Measurements from ENCODE around the gene SCYGR3. TPM values are rescaled to one million over a fixed set of nuclear protein-coding genes. Genes with fewer than 3 reads are reported as not detected.

SCYGR3 gene
- total RNA-seq, 1 experiment from 2014 or later = not detected

Other genes with a start within 250 kb of the SCYGR3 start
- gene TM4SF20, start 235.5 kb downstream of the SCYGR3 start, total RNA-seq (2014; rRNA removed) = not detected in 2 replicates
- not detected in 2 replicates for gene SCYGR1, start 226.9 kb downstream of the SCYGR3 start, total RNA-seq (2014; rRNA removed)
- 63.1 and 97.9 TPM in 2 replicates for gene AGFG1, start 142.7 kb downstream of the SCYGR3 start, total RNA-seq (2014; rRNA removed)
- not detected in 2 replicates for gene SCYGR2, start 15.9 kb downstream of the SCYGR3 start, total RNA-seq (2014; rRNA removed)
- gene SCYGR4, start 2.7 kb upstream of the SCYGR3 start, total RNA-seq (2014; rRNA removed) = not detected in 2 replicates
- gene SCYGR5, start 52.0 kb upstream of the SCYGR3 start, total RNA-seq (2014; rRNA removed) = not detected in 2 replicates
- gene SLC19A3, start 103.2 kb upstream of the SCYGR3 start, total RNA-seq (2014; rRNA removed) = 0.17 and 0.26 TPM in 2 replicates
- not detected in 2 replicates for gene SCYGR6, start 109.9 kb upstream of the SCYGR3 start, total RNA-seq (2014; rRNA removed)
- not detected in 2 replicates for gene SCYGR7, start 113.5 kb upstream of the SCYGR3 start, total RNA-seq (2014; rRNA removed)
- gene SCYGR8, start 131.1 kb upstream of the SCYGR3 start, total RNA-seq (2014; rRNA removed) = not detected in 2 replicates
- 1.3 and 2.3 TPM in 2 replicates for gene CCL20, start 199.0 kb upstream of the SCYGR3 start, total RNA-seq (2014; rRNA removed)

Data from LHCN-M2 (cell line).